Raji (cell line): ENCODE measurements around the gene PEX1.

ENCODE experiments used
- POLR2A ChIP-seq: IDR thresholded peaks from 2 replicates; pipeline ENCODE4 v1.6.1; 2011; ENCODE audit warnings: low read depth, low read length, control low read depth; ENCODE audit not compliant: insufficient read depth

The PEX1 gene

DNA sequence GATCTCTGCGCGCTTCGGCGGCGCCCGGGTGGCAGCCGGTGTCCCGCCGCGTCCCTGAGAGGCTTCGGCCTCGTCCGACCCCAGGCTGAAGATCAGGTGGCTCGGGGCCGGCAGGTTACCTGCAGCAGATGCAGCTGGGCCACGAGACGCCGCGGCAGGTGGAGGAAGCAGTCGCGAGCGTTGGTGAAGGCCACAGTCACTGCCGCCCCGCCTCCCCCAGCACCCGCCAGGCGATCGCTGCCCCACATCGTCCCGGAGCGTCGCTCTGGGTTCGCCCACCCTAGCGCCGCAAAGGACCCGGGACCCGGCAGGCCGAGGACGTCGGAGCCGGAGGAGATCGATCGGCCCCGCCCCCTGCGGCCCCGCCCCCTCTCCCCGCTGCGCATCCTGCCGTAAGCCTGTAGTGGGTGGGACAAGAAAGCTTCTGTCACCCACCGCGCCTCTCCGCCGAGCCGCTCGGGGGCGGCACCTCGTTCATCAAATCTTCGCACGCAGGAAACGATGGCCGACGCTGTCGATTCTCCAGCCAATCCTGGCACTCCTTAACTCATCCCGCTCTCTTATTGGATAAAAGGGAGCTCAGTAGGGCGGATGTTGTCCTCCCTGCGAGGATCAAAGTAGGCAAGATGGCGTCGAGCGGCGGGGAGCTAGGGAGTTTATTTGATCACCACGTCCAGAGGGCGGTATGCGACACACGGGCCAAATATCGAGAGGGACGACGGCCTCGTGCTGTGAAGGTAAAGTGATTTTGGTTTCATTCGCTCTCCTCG is at the start of gene PEX1, which contains the start of gene RBM48:
Gene PEX1, minus strand, starts transcription at position 333 of the 770 bp plus-strand sequence. Its CDS starts 85 bp downstream, at position 248.
Gene RBM48, plus strand, starts transcription at position 608 of the 770 bp plus-strand sequence. Its CDS starts 19 bp downstream, at position 627.
- TF ChIP-seq POLR2A, result peak; percentile 48

DNA sequence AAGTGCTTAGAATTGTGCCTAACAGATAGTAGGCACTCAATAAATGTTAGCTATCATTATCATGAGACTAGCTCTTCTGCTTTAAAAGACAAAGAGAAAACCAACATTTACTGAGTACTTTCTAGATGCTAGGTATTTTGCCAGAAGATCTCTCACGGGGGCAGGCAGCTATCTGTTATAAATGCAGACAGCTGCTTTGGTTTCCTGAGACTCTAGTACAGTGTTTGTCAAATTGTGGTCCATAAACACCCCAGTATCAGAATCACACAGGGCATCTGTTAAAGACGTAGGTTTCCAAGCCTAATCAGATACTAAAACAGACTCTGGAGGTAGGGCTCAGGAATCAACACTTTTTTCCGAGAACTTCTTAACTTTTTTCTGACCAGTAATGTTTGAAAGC is 48.0 kb upstream of the PEX1 start:
- TF ChIP-seq POLR2A, result no peak

DNA sequence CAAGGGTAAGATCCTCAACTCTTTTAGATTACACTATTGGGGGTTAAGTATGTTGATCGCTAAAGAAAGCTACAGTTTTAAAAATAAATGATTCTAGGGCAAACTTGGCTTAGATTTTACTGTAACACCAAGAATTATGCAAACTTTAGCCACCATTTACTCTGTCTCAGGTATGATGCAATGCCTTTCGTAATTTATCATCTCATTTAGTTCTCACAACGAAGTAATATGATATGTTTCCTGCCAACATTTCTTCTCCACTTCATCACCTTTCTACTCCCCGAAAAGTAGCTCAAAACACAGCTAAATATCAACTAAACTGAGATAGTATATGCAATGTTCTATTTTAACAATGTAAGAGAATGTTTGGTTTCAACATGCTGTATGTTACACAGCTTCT is 40.8 kb upstream of the PEX1 start:
- no peak for TF ChIP-seq POLR2A

DNA sequence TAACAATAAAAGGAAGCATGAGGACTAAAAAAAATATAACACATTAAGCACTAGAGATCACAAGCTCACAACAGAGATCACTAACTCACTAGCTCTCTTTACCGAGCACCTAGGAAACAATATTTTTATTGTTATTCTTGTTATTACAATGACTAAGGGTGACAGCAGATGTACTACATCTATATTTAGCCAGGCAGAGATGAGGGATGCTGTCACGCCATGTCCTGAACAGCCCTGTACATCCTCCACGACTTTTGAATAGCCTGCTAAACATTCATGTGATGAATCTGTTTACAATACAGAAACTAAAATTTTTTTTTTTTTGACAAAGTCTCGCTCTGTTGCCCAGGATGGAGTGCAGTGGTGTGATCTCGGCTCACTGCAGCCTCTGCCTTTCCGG is 39.1 kb upstream of the PEX1 start:
- no peak for TF ChIP-seq POLR2A

DNA sequence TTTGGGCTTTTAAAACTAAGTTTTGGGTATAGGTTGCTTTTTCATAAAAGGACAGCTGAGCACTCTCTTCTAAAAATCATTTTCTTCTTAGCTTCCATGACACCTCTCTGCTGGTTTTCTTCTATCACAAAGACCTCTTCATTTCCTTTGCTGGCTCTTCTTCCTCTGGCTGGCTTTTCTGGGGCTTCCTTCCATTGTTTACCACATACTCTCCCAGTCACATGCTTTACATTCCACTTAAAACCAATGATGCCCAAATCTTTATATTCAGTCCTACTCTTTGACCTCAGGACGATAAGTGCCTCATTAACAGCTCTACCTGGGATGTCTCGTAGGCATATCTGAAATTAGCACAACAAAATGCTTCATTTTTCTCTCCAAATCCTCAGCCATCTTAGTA is 35.0 kb upstream of the PEX1 start:
- no peak for TF ChIP-seq POLR2A

DNA sequence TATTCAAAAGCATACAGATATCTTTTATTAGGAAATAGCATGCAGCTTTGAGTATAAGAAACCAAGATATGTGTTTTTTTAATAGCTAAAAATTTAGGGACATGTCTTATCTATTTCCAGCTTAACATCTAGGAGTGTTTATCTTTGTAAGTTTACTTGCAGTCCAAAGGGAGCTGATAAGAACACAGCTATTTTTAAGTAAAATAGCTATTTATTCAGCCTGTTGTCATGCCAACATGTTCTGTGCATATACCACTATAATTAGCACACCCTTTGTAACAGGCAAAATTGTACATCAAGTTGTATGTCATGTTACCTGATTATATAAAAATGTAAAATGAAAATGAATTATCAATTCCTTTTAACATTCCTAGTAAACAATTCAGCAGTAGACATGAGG is 32.3 kb upstream of the PEX1 start:
- no peak for TF ChIP-seq POLR2A

DNA sequence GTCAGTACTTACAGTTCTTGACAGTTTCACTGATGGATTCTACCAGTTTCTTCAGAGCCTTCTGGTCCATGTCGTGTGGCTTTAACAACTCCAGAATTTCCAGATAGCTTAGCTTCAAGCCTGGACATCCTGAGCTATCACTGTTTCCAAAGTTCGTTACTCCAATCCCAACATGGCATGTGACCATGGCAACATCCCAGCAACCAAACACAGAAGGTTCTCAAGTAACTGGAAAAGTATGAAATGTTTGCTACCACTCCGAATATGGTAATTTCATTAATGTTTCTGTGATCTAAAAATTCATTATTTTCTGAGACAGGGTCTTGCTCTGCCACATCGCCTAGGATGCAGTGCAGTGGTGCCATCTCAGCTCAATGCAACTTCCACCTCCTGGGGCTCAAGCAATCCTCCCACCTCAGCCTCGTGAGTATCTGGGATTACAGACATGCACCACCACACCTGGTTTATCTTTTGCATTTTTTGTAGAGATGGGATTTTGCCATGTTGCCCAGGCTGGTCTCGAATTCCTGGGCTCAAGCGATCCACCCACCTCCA is 29.6 kb upstream of the PEX1 start:
- no peak for TF ChIP-seq POLR2A

DNA sequence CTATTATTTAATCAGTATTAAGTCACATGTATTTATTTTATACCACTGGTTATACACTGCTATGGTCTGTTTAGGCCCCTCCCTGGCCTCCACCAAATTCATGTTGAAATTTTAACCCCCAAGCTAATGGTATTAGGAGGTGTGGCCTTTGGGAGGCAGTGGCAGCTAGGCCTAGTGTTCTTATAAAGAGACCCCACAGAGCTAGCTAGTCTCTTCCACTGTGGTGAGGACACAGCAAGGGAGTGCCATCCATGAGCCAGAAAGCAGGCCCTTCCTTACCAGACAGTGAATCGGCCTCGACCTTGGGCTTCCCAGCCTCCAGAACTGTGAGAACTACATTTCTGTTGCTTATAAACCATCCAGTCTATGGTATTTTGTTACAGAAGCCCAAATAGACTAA is 28.9 kb upstream of the PEX1 start:
- TF ChIP-seq POLR2A, result no peak

DNA sequence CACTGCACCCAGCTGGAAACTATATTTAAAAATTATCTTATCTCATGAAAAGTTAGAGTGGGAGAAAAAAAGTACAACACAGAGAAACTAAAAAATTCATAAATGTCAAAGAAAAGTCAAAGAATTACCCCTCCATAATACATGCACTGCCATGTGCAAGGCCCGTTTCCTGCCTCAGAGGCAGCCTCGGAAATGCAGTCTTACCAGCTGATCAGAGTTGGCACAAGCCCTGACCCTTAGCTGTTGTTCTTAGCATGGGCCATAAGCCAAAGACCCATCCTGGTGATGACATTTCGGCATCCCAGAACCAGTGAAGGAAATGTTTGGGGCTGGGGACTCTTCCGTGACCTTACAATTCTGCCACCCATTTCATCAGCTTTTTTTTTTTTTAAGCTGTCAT is 21.9 kb upstream of the PEX1 start:
- TF ChIP-seq POLR2A, result no peak

DNA sequence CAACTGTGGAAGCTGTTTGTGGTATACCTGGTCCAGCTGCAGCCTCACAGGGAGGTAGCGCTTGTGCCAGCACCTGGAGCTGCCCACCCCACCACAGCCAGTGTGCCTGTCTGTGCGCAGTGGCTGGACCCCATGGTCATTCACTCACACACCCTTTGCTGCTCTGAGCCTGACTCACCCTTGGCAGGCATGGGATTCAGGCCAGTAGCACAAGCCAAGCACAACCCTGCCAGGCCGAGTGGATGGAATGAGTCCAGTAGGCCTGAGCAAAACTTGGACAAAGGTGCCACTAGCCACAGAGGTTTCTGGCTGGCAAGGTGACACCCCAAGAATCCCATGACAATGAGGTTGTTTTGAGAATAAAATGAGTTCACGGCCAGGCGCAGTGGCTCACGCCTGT is 19.3 kb upstream of the PEX1 start:
- TF ChIP-seq POLR2A, result no peak

DNA sequence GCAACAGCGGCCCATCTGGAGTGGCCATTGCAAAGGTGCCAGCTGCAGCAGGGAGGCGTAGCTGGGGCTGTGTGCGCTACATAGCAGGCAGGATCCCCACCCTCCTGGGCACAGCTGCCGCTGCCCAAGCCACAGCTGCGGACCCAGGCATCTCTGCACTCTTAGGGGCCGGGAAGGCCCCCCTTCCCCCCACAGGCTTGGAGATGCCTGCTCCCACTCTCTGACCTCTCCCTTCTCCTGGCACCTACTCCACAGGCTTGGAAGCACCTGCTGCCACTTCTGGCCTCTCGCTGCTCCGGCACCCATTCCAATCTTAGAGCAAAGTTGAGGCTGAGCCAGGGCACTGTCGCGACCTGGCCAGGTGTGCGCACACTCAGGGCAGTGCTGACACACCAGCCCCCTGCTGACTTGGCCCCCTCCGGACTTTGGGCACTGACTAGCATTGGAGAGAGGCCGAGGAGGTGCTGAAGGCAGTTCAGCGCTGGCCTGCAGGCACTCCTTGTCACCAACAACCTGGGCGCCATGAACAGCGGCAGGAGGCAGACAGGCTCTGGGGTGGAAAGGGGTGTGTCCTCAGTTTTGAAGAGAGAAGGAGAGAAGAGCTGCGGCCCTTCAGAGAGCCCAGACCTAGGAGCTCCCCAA is 18.7 kb upstream of the PEX1 start:
- TF ChIP-seq POLR2A, result no peak

DNA sequence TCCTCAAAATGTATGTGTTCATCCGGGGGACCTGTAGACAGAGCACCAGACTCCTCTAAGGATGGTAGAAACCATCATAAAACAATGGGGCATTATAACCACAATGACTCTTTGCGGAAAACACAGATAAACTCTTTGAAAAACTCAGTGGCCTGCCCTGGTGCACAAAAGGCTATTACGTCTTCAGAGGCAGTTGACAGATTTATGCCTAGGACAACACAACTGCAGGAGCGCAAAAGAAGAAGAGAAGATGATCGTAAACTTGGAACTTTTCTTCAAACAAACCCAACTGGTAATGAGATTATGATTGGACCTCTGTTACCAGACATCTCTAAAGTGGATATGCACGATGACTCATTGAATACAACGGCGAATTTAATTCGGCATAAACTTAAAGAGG is 6.3 kb upstream of the PEX1 start:
- TF ChIP-seq POLR2A, result no peak

DNA sequence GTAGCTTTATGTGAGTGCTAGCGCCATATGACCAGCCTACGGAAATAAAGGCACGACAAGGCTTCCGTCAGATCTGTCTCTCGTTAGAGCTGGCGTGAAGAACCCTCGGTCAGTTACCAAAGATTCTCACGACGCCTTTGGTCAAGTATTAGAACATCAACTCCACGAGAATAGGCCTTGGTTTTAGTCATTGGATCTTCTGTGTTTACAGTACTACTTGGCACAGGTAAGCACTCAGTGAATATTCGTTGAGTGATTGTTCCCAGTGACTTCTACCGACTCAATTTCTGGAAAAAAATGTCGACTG is 591 bp upstream of the PEX1 start:
- no peak for TF ChIP-seq POLR2A

DNA sequence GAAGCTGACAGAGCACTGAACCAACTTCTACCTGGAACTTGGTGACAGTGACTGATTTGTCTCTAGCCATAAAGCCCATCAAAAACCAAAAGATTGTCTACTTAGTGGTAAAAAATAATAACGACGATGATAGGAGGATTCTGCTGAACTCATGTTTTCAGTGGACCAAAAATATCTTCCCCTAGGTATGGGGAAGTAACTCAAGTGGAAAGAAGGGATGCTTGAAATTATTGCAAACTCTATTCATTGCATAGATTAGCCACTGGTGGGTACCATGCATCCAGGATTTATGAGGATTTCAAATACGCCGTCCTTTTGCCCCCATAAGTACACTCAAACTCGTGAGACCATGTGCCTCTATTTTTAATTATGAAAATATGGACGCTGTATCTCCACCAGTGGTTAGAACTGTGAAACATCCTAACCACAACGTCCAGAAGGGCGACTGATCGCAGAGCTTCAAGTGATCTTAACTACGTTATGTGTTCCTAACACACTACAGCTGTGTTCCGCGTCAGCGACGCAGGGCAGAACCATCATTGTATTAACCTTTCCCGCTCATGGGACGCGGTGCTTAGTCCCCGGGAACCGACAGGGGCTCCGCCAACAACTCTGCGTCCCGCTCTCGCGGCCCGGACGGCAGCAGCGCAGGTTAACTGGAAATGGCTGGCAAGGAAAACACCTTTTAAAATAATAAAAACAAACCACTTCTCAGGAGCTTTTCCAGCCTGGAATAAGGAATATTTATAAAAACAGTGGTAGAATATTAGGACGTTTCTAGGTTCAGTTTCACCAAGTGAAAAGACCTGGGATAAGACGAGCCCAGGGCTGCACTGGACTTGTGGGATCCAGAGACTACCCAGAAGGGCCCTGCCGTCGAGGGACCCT is 776 bp downstream of the PEX1 start:
- peak; percentile 27; the same call in 1 of the 2 replicates for TF ChIP-seq POLR2A

DNA sequence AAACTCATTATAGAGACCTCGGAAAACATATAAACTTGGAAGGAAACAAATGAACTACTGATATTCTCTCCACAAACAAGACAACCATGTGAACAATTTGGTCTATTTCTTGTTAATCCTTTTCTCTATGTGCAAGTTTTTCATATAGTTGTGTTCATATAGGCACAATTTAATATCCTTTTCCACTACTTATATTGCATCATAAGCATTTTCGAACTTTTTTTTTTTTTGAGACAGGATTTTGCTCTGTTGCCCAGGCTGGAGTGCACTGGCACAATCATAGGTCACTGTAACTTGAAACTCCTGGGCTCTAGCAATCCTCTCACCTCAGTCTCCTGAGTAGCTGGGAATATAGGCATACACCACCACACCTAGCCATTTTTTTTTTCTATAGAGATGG is 5.2 kb downstream of the PEX1 start:
- TF ChIP-seq POLR2A, result no peak
